IPS-NIHi7 (cell line): Measurements from ENCODE around the gene NXPH1.
A peak's percentile ranks its signal among the peaks of the same experiment; 100 is the strongest.

Experiments used
- DNase-seq: peaks from one replicate; pipeline ENCODE4 v3.0.0; 2012; ENCODE audit warnings: mixed read lengths; ENCODE audit errors: extremely low spot score

NXPH1 gene

GRCh38 chr7:8433477-8434289, at the start of gene NXPH1:
Gene NXPH1, plus strand, starts transcription at chr7:8433609.
- DNase-seq = peak; percentile 78

GRCh38 chr7:8384901-8385300, 48.5 kb upstream of the NXPH1 start:
- DNase-seq = no peak

- no peak for DNase-seq
Observed at GRCh38 chr7:8386926-8387550, 46.4 kb upstream of the NXPH1 start.

GRCh38 chr7:8387551-8388256, 45.7 kb upstream of the NXPH1 start:
- no peak for DNase-seq

GRCh38 chr7:8388257-8388625, 45.2 kb upstream of the NXPH1 start:
- DNase-seq = no peak

GRCh38 chr7:8389593-8390261, 43.7 kb upstream of the NXPH1 start:
- peak; percentile 91 for DNase-seq

GRCh38 chr7:8390262-8390626, 43.2 kb upstream of the NXPH1 start:
- DNase-seq = peak; percentile 16

GRCh38 chr7:8391353-8392062, 41.9 kb upstream of the NXPH1 start:
- no peak for DNase-seq

GRCh38 chr7:8396294-8396693, 37.1 kb upstream of the NXPH1 start:
- no peak for DNase-seq

GRCh38 chr7:8408871-8409270, 24.5 kb upstream of the NXPH1 start:
- no peak for DNase-seq

GRCh38 chr7:8411103-8411502, 22.3 kb upstream of the NXPH1 start:
- no peak for DNase-seq

- no peak for DNase-seq
Observed at GRCh38 chr7:8413600-8413999, 19.8 kb upstream of the NXPH1 start.

- peak; percentile 36 for DNase-seq
Observed at GRCh38 chr7:8418629-8419245, 14.7 kb upstream of the NXPH1 start.

- no peak for DNase-seq
Observed at GRCh38 chr7:8422177-8422576, 11.2 kb upstream of the NXPH1 start.

GRCh38 chr7:8423057-8423456, 10.4 kb upstream of the NXPH1 start:
- no peak for DNase-seq

GRCh38 chr7:8425223-8425622, 8.2 kb upstream of the NXPH1 start:
- DNase-seq = no peak

GRCh38 chr7:8430643-8431042, 2.8 kb upstream of the NXPH1 start:
- DNase-seq = no peak

GRCh38 chr7:8434290-8435002, 1.0 kb downstream of the NXPH1 start:
- DNase-seq = peak; percentile 50

- DNase-seq = peak; percentile 18
Observed at GRCh38 chr7:8435095-8435494, 1.7 kb downstream of the NXPH1 start.
